ENCODE results near the gene GPC4.
A peak's percentile ranks its signal among the peaks of the same experiment; 100 is the strongest.

GPC4 gene

GRCh38 chrX:133405498-133406185 lies 9.6 kb downstream of the GPC4 start:
- no peak for DNase-seq

- no peak for DNase-seq
These were observed 11.3 kb downstream of the GPC4 start for GRCh38 chrX:133403984-133404383.

GRCh38 chrX:133402830-133403625 lies 12.3 kb downstream of the GPC4 start:
- no peak for DNase-seq

GRCh38 chrX:133402042-133402453 lies 13.2 kb downstream of the GPC4 start:
- peak; percentile 67 for DNase-seq

DNA sequence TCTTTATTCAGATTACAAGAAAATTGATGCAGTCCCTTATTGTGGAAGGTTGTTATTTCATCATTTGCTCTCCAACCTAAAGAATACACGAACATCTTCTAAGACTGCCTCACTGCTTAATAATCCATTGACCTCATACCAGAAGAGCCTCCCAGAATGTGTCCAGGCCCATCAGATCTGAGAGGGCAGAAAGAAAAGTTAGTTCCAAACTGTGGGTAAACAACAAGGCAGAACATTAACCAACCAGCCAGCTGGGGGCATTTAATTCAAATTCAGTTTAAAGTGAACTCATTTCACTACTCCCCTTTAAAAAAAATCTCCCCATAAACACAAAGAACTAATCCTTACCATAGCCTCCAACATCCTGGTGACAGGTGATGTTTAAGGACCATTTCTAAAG lies 13.8 kb downstream of the GPC4 start:
- no peak for DNase-seq

GRCh38 chrX:133399411-133399810 lies 15.9 kb downstream of the GPC4 start:
- DNase-seq, result no peak

DNA sequence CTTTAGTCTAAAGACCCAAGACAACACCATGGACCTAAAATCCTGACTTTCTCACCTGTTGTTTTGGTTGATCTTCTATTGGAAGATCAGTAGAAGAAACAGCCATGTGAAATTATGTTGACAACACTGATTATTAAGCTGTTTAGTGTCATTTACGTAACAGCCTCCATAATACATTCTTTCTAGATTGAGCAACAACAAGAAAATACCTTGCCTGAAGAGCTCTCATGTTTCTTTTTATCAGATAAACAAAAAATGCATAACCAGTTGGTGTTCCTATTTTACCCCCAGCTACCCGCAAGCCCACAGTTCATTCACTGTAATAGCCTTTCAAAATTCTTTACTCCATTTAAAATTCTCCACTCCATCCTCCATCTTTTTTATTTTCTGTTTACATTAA lies 20.5 kb downstream of the GPC4 start:
- no peak for DNase-seq

DNA sequence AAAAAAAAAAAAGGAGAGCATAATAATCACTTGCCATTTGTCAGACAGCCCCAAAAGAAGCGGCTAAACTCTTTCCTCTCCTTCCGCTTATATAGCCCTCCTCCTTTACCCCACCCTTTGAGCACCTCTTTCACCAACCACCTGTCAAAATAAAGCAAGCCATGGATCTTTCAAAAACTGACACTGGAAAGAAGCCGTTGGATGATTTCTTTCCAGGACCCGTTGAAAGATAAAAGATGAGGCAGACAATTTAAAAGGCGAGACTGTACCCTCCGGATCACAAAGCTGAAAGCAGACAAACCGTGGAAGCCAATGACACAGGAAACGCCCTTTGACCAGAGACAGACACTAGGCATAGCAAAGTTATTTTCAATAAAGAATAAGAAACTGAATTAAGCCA lies 22.6 kb downstream of the GPC4 start:
- no peak for DNase-seq

GRCh38 chrX:133391111-133391510 lies 24.2 kb downstream of the GPC4 start:
- DNase-seq, result no peak

GRCh38 chrX:133390676-133391075 lies 24.6 kb downstream of the GPC4 start:
- no peak for DNase-seq

GRCh38 chrX:133389975-133390374 lies 25.3 kb downstream of the GPC4 start:
- DNase-seq, result no peak

- DNase-seq, result no peak
These were observed 30.8 kb downstream of the GPC4 start for GRCh38 chrX:133384454-133384853.

GRCh38 chrX:133380711-133381619 lies 34.3 kb downstream of the GPC4 start:
- DNase-seq, result peak; percentile 22

GRCh38 chrX:133376422-133376821 lies 38.9 kb downstream of the GPC4 start:
- DNase-seq, result no peak

DNA sequence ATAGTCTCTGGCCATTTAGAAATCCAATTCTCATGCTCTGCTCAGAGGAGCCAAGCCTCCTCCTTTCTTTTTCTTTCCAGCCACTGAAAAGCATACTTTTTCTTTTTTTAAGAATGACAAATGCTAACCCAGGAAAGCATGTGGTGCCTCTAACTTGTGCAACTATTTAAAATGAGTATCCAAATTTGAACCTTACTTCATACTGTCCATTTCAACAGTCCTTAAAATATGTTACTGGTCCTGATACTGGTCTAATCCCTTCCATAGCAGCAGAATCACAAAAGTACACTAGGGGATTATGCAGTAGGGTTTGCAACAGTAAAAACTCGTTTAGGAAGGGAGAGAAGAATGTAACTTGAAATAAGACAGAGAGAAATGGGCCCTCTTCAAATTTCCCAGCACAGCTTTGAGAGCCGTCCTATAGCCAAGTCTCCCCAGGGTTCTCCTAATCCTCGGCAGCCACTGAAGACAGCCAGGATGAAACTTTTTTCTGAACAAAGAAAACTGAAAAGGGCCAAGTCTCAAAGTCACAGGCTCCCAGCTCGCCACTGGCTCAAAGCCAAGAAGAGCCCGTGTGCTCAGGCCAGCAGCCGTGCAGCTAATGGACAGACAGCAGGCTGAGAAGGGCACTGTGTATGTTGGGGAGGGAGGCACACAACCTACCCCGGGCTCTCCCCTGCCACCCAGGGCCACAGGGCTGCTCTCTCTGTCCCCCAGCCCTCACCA lies 39.5 kb downstream of the GPC4 start:
- no peak for DNase-seq

DNA sequence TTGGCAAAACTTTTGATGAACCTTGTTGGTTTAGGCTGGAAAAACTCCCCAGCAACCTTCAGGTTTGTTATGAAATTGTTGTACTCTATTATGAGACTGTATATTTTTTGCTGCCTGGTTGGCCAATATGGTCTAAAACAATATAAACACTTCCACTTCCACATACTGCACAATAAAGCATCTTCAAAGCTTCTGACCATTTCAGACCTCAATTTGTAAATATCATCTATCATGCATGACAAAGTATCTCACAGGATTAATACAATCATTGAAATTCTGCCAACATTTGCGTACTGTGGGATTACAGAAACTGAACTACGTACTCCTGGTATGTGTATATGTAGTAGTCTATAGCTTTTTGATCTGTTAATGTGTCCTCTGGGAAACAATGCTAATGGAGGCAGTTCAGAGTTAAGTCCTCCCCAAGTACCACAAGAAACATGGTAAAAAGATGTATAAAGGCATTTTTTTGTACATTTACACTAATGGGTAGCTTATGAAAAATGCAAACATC lies 40.4 kb downstream of the GPC4 start:
- DNase-seq, result peak; percentile 21

- no peak for DNase-seq
These were observed 41.8 kb downstream of the GPC4 start for GRCh38 chrX:133373386-133374079.

DNA sequence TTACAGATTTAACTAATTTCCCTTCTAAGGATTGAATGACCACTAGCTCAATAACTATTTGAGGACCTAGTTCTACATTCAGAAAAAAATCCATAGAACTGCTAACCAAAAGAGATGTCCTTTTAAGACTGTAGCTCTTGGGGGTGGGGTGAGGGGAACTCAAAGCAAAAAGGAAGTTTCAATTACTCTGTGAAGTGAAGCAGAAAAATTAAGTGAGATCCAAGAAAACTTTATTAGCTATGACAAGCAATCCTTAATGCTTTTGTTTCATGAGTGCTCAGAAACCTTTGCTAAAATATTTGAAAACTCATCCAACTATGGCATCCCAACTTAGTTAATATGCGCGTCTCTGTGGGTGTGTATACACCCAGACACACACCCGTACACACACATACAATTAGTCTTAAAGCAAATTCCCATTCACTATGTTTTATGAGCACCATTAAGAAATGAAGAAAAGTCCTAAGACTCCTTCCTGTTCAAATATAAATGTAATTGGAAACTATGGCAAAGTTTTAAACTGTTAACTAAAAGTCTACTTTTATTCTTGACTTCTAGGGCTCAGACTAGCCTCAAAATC lies 44.5 kb downstream of the GPC4 start:
- no peak for DNase-seq

GRCh38 chrX:133369065-133369464 lies 46.2 kb downstream of the GPC4 start:
- DNase-seq, result no peak

- DNase-seq, result no peak
These were observed 48.6 kb downstream of the GPC4 start for GRCh38 chrX:133366735-133367134.

GRCh38 chrX:133365871-133366611 lies 49.2 kb downstream of the GPC4 start:
- peak; percentile 82 for DNase-seq

All from fibroblast of upper back skin (primary cell).